HCT116 (cell line): ENCODE measurements around the gene ANGEL1. TPM values are rescaled to one million over a fixed set of nuclear protein-coding genes. Genes with fewer than 3 reads are reported as not detected.

ENCODE experiments used
- ATAC-seq: fragments of 200-7000 bp; cut with Tn5 transposase; 2 replicates; pipeline ENCODE4 v1.9.1; 2020; ENCODE audit warnings: mild to moderate bottlenecking, moderate library complexity
- BruUV-seq: library from RNA; stranded (reverse); fragments of 400-500 nt; replicated peaks from 2 replicates; lab custom pipeline; 2021; lab: Mats Ljungman, UMichigan
- CTCF ChIA-PET: fragments of 300-600 bp; sonication (Branson Sonifier 250); formaldehyde crosslinking; loops from one replicate; lab custom pipeline; 2021; ENCODE audit warnings: antibody characterized with exemption; lab: Charles Lee
- POLR2A ChIA-PET: fragments of 300-600, 350-600 bp; sonication (Branson Sonifier 250); formaldehyde crosslinking; loops from one replicate; lab custom pipeline; 2021; ENCODE audit warnings: antibody characterized with exemption; lab: Charles Lee
- RAD21 ChIA-PET, 2 experiments: fragments of 300-600 bp; sonication (Branson Sonifier 250); formaldehyde crosslinking; loops; one replicate each; lab custom pipeline; 2023; ENCODE audit warnings: low total read pairs in 2 of 2; ENCODE audit not compliant: uncharacterized antibody in 2 of 2, unreplicated experiment in 2 of 2, low non-redundant PET in 1 of 2; lab: Charles Lee
- DNase-seq: peaks from one replicate; pipeline ENCODE4 v3.0.0-alpha.2; 2010; ENCODE audit warnings: low read depth, low spot score
- H2AFZ ChIP-seq: fragments of 200-600 bp; shearing (Covaris generic), sonication (generic); 2 replicates; pipeline ENCODE4 v1.6.1; 2017; ENCODE audit warnings: low read depth, mixed run types, mixed read lengths, antibody characterized with exemption, low read length; ENCODE audit not compliant: poor library complexity, severe bottlenecking
- H3K27ac ChIP-seq: 2 replicates; pipeline ENCODE4 v1.5.1; 2012; ENCODE audit warnings: low read depth, low read length
- H3K27me3 ChIP-seq: fragments of 200-600 bp; sonication (generic); 2 replicates; pipeline ENCODE4 v1.6.1; 2016; ENCODE audit warnings: mixed run types, low read length, mixed read lengths; ENCODE audit not compliant: insufficient read depth
- H3K36me3 ChIP-seq, 2 experiments: fragments of 200-500 bp in 1 of 2; fragments of 200-600 bp in 1 of 2; sonication (Bioruptor generic) in 1 of 2; sonication (generic) in 1 of 2; 2 replicates each; pipeline versions ENCODE4 v1.5.1 to v1.6.1; 2014 to 2016; ENCODE audit warnings: low read length in 2 of 2, inconsistent platforms in 1 of 2, mixed read lengths in 1 of 2, mixed run types in 1 of 2; ENCODE audit not compliant: insufficient read depth in 2 of 2, control insufficient read depth in 1 of 2
- H3K4me1 ChIP-seq, 2 experiments: fragments of 200-600 bp in 1 of 2; sonication (generic) in 1 of 2; 2 replicates each; pipeline versions ENCODE4 v1.5.1 to v1.6.1; 2012 to 2017; ENCODE audit warnings: low read length in 2 of 2, inconsistent platforms in 1 of 2, mild to moderate bottlenecking in 1 of 2, mixed read lengths in 1 of 2, mixed run types in 1 of 2, moderate library complexity in 1 of 2; ENCODE audit not compliant: insufficient read depth in 2 of 2, control insufficient read depth in 1 of 2
- H3K4me2 ChIP-seq: fragments of 200-600 bp; sonication (generic); 2 replicates; pipeline ENCODE4 v1.6.1; 2017; ENCODE audit warnings: mixed run types, low read length, mixed read lengths
- H3K4me3 ChIP-seq, 2 experiments: fragments of 200-600 bp in 1 of 2; sonication (generic) in 1 of 2; replicated peaks in 1 of 2; 2 replicates each; pipeline ENCODE4 v1.5.1; 2011 to 2016; ENCODE audit warnings: low read length in 2 of 2, control low read depth in 1 of 2, low read depth in 1 of 2, mild to moderate bottlenecking in 1 of 2, mixed read lengths in 1 of 2, mixed run types in 1 of 2
- H3K79me2 ChIP-seq: fragments of 200-600 bp; sonication (generic); 2 replicates; pipeline ENCODE4 v1.6.1; 2017; ENCODE audit warnings: mild to moderate bottlenecking, mixed run types, low read length, moderate library complexity, mixed read lengths; ENCODE audit not compliant: insufficient read depth
- H3K9ac ChIP-seq: fragments of 200-600 bp; sonication (generic); 2 replicates; pipeline ENCODE4 v1.6.1; 2016; ENCODE audit warnings: low read length, mixed read lengths
- H3K9me2 ChIP-seq: fragments of 200-600 bp; sonication (generic), shearing (Covaris generic); 2 replicates; pipeline ENCODE4 v1.6.1; 2017; ENCODE audit warnings: mixed run types, mild to moderate bottlenecking, moderate library complexity; ENCODE audit not compliant: insufficient read depth
- H3K9me3 ChIP-seq, 2 experiments: fragments of 200-500 bp in 1 of 2; fragments of 200-600 bp in 1 of 2; sonication (Bioruptor generic) in 1 of 2; sonication (generic) in 1 of 2; 2 replicates each; pipeline ENCODE4 v1.6.1; 2014 to 2017; ENCODE audit warnings: low read length in 2 of 2, mixed read lengths in 2 of 2, inconsistent platforms in 1 of 2, low read depth in 1 of 2, mild to moderate bottlenecking in 1 of 2, mixed run types in 1 of 2, moderate library complexity in 1 of 2; ENCODE audit not compliant: control insufficient read depth in 1 of 2, insufficient read depth in 1 of 2
- H4K20me1 ChIP-seq: fragments of 200-600 bp; sonication (generic), shearing (Covaris generic); 2 replicates; pipeline ENCODE4 v1.6.1; 2017; ENCODE audit warnings: mixed run types, mild to moderate bottlenecking, moderate library complexity; ENCODE audit not compliant: insufficient read depth
- EGR1 ChIP-seq: IDR thresholded peaks from 2 replicates; pipeline ENCODE4 v1.6.1; 2012; ENCODE audit warnings: low read depth
- EZH2 ChIP-seq: fragments of 200-600 bp; sonication (generic); IDR thresholded peaks from 2 replicates; pipeline ENCODE4 v1.6.1; 2017; ENCODE audit warnings: antibody characterized with exemption, mixed run types
- FOSL1 ChIP-seq: IDR thresholded peaks from 2 replicates; pipeline ENCODE4 v1.6.1; 2012; ENCODE audit warnings: low read depth
- JUND ChIP-seq: IDR thresholded peaks from 2 replicates; pipeline ENCODE4 v1.6.1; 2012
- RAD21 ChIP-seq: IDR thresholded peaks from 2 replicates; pipeline ENCODE4 v1.6.1; 2012; ENCODE audit warnings: low read depth, mild to moderate bottlenecking
- SIN3A ChIP-seq: IDR thresholded peaks from 2 replicates; pipeline ENCODE4 v1.6.1; 2012; ENCODE audit warnings: low read depth
- SP1 ChIP-seq: IDR thresholded peaks from 2 replicates; pipeline ENCODE4 v1.6.1; 2012; ENCODE audit warnings: low read depth
- TCF7L2 ChIP-seq: IDR thresholded peaks from 2 replicates; pipeline ENCODE4 v1.7.0; 2011; ENCODE audit warnings: borderline replicate concordance, inconsistent platforms; ENCODE audit not compliant: insufficient read depth, insufficient read length; ENCODE audit errors: extremely low read depth
- YY1 ChIP-seq: IDR thresholded peaks from 2 replicates; pipeline ENCODE4 v1.6.1; 2011; ENCODE audit warnings: low read length, low read depth, moderate library complexity, mild to moderate bottlenecking; ENCODE audit not compliant: insufficient replicate concordance; ENCODE audit errors: extremely low read depth
- intact Hi-C: fragments of 100-400 bp; cut with micrococcal nuclease; formaldehyde crosslinking; loops from 2 replicates; pipeline ENCODE4 v1.10.0; 2022
- total RNA-seq: library from RNA; stranded (reverse); gene quantifications from one replicate; pipeline ENCODE4 v1.2.1, GENCODE V29; 2021; ENCODE audit not compliant: unreplicated experiment
- TF ChIP-seq, protein P1 (sequence below): IDR thresholded peaks from 2 replicates; pipeline ENCODE4 v1.6.1; 2012
- TF ChIP-seq, protein P2 (sequence below): IDR thresholded peaks from 2 replicates; pipeline ENCODE4 v1.6.1; 2012; ENCODE audit warnings: low read depth
- TF ChIP-seq, protein P3 (sequence below): IDR thresholded peaks from 2 replicates; pipeline ENCODE4 v1.6.1; 2011; ENCODE audit warnings: mild to moderate bottlenecking, low read length, moderate library complexity; ENCODE audit not compliant: insufficient replicate concordance; ENCODE audit errors: extremely low read depth
- TF ChIP-seq, protein P4 (sequence below): IDR thresholded peaks from 2 replicates; pipeline ENCODE4 v1.6.1; 2012

The ANGEL1 gene
- total RNA-seq, 1 experiment from 2014 or later: 20.6 TPM

DNA sequence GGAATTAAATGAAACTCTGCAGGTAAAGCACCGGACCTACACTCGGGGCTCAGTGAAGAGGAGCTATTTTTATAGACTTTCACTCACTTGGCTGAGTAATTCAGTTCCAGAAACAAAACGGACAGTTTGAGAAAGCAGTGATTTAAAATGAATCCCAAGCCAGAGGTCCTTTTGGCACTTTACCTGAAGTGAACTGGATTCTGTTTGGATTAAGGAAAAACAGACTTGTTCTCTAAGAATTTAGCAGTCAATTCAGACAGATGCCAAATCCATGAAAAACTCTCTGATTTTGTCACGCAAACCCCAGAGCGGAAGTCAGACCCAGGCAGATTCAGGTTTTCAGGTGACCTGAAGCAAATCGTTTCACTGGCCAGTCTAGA, 56.3 kb downstream of the ANGEL1 start:
- no peak overlapping the region for H2AFZ ChIP-seq
- no peak overlapping the region for H3K4me3 ChIP-seq
- DNase-seq (no peak), ATAC-seq (no peak)
- H3K9me3 ChIP-seq: no peaks in the 10 kb centered on the region
- no peaks in the 10 kb centered on the region for H3K79me2 ChIP-seq
- CTCF ChIA-PET: no interaction called here
- no peak overlapping the region for H3K4me2 ChIP-seq
- no peaks in the 10 kb centered on the region for H3K9me2 ChIP-seq
- H3K36me3 ChIP-seq: no peaks in the 10 kb centered on the region
- no TSS peak for BruUV-seq
- intact Hi-C loops: no loop called here
- H3K27me3 ChIP-seq: 0 out of 2 replicates have a peak, but pooled peaks cover 7% of the 10 kb centered on the region
- no peaks in the 10 kb centered on the region for H4K20me1 ChIP-seq
- peaks cover 2 to 5% of the 10 kb centered on the region in 2 experiments; a peak in 3 of 4 replicates for H3K4me1 ChIP-seq
- POLR2A ChIA-PET: no interaction called here
- no peak overlapping the region for H3K9ac ChIP-seq
- TF ChIP-seq EGR1 (no peak), TCF7L2 (no peak)
- TF ChIP-seq, protein P1, sequence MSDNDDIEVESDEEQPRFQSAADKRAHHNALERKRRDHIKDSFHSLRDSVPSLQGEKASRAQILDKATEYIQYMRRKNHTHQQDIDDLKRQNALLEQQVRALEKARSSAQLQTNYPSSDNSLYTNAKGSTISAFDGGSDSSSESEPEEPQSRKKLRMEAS: no peak
- no peak overlapping the region for H3K27ac ChIP-seq
- RAD21 ChIA-PET: no interaction called here

DNA sequence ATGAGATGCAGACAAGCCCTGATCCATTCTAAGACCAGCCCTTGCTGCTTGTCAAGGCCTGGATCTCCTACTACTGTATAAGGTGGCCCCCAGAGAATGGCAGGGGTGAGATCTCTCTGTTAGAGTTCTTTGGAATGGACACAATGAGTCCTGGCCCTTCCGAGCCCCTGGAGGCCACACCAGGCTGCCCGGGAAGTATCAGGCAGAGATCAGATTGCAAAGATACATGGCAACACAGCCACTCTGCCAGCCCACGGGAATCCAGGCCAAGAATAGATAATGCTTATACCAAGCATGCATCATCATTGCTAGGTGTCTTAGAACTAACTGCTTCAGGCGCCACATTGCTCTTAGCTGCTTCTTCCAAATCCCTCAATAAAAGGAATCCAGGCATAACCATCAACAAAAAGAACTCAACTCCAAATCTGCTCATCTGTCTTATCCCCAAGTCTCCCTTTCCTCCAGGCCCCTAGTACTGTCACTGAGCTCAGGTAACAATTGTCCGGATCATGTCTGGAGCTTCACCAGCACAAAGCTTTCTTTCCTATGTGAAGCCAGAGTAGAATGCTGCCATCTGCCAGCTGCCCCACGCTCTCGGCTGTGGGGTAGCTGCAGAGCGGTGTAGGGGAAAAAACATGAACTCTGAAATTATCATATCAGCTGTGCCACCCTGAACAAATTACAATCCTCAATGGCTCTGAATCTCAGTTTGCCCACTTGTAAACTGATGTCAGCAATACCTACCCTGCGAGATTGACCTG, 56.9 kb downstream of the ANGEL1 start:
- ChIA-PET POLR2A (no interaction called here), CTCF (no interaction called here)
- intact Hi-C loops: no loop called here
- TF ChIP-seq EZH2 (no peak), JUND (no peak), RAD21 (no peak), EGR1 (no peak), YY1 (no peak), FOSL1 (no peak), TCF7L2 (no peak), SP1 (no peak), SIN3A (no peak)
- TF ChIP-seq, protein P2, sequence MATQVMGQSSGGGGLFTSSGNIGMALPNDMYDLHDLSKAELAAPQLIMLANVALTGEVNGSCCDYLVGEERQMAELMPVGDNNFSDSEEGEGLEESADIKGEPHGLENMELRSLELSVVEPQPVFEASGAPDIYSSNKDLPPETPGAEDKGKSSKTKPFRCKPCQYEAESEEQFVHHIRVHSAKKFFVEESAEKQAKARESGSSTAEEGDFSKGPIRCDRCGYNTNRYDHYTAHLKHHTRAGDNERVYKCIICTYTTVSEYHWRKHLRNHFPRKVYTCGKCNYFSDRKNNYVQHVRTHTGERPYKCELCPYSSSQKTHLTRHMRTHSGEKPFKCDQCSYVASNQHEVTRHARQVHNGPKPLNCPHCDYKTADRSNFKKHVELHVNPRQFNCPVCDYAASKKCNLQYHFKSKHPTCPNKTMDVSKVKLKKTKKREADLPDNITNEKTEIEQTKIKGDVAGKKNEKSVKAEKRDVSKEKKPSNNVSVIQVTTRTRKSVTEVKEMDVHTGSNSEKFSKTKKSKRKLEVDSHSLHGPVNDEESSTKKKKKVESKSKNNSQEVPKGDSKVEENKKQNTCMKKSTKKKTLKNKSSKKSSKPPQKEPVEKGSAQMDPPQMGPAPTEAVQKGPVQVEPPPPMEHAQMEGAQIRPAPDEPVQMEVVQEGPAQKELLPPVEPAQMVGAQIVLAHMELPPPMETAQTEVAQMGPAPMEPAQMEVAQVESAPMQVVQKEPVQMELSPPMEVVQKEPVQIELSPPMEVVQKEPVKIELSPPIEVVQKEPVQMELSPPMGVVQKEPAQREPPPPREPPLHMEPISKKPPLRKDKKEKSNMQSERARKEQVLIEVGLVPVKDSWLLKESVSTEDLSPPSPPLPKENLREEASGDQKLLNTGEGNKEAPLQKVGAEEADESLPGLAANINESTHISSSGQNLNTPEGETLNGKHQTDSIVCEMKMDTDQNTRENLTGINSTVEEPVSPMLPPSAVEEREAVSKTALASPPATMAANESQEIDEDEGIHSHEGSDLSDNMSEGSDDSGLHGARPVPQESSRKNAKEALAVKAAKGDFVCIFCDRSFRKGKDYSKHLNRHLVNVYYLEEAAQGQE: no peak
- TF ChIP-seq, protein P3, sequence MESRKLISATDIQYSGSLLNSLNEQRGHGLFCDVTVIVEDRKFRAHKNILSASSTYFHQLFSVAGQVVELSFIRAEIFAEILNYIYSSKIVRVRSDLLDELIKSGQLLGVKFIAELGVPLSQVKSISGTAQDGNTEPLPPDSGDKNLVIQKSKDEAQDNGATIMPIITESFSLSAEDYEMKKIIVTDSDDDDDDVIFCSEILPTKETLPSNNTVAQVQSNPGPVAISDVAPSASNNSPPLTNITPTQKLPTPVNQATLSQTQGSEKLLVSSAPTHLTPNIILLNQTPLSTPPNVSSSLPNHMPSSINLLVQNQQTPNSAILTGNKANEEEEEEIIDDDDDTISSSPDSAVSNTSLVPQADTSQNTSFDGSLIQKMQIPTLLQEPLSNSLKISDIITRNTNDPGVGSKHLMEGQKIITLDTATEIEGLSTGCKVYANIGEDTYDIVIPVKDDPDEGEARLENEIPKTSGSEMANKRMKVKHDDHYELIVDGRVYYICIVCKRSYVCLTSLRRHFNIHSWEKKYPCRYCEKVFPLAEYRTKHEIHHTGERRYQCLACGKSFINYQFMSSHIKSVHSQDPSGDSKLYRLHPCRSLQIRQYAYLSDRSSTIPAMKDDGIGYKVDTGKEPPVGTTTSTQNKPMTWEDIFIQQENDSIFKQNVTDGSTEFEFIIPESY: no peak
- TF ChIP-seq, protein P4, sequence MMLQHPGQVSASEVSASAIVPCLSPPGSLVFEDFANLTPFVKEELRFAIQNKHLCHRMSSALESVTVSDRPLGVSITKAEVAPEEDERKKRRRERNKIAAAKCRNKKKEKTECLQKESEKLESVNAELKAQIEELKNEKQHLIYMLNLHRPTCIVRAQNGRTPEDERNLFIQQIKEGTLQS: no peak

More for the DNA sequence above, 56.9 kb downstream of the ANGEL1 start:
- Histone ChIP-seq H3K79me2 (no peaks in the 10 kb centered on the region), H2AFZ (no peak overlapping the region), H3K4me1 (no peaks in the 10 kb centered on the region), H3K9me3 (no peaks in the 10 kb centered on the region), H3K27me3 (0 out of 2 replicates have a peak, but pooled peaks cover 7% of the 10 kb centered on the region), H4K20me1 (no peaks in the 10 kb centered on the region), H3K4me3 (no peak overlapping the region), H3K9ac (no peak overlapping the region), H3K9me2 (no peaks in the 10 kb centered on the region), H3K27ac (no peak overlapping the region), H3K4me2 (no peak overlapping the region), H3K36me3 (no peaks in the 10 kb centered on the region)
- RAD21 ChIA-PET: no interaction called here
- no peak for ATAC-seq
- BruUV-seq: no TSS peak
- no peak for DNase-seq
